H1 (cell line): ENCODE measurements around the gene ZSCAN18. TPM values are rescaled to one million over a fixed set of nuclear protein-coding genes. Genes with fewer than 3 reads are reported as not detected.

Experiments used
- CTCF ChIA-PET: fragments of 300-600 bp; sonication (Branson Sonifier 250); formaldehyde crosslinking; loops from one replicate; lab custom pipeline; 2021; ENCODE audit not compliant: partially characterized antibody; lab: Charles Lee
- POLR2A ChIA-PET: fragments of 300-600 bp; sonication (Branson Sonifier 250); formaldehyde crosslinking; loops from one replicate; lab custom pipeline; 2021; ENCODE audit warnings: inconsistent platforms; ENCODE audit not compliant: partially characterized antibody; lab: Charles Lee
- DNase-seq, 2 experiments: peaks; one replicate each; pipeline versions ENCODE4 v3.0.0 to v3.0.0-alpha.2; 2010 to 2022; ENCODE audit warnings: low spot score in 2 of 2, low read depth in 1 of 2, mixed read lengths in 1 of 2
- FAIRE-seq: peaks from 2 replicates; lab custom pipeline; 2011; peaks lifted over from hg19 to GRCh38; lab: Jason Lieb, UNC
- H2AFZ ChIP-seq: 2 replicates; pipeline ENCODE4 v1.8.1; 2012; ENCODE audit warnings: low read length, inconsistent platforms
- H2AK5ac ChIP-seq: 2 replicates; pipeline ENCODE4 v1.6.1; 2013; ENCODE audit warnings: low read depth, low read length
- H2BK120ac ChIP-seq: replicated peaks from 2 replicates; pipeline ENCODE3; 2013; ENCODE audit warnings: low read depth, low read length, inconsistent platforms
- H2BK12ac ChIP-seq: 2 replicates; pipeline ENCODE4 v1.6.1; 2013; ENCODE audit warnings: low read depth, low read length
- H2BK15ac ChIP-seq: 2 replicates; pipeline ENCODE4 v1.6.1; 2013; ENCODE audit warnings: low read length
- H2BK20ac ChIP-seq: 2 replicates; pipeline ENCODE4 v1.6.1; 2013; ENCODE audit warnings: low read length
- H2BK5ac ChIP-seq: 2 replicates; pipeline ENCODE4 v1.6.1; 2013; ENCODE audit warnings: low read depth, low read length
- H3K14ac ChIP-seq: 2 replicates; pipeline ENCODE4 v1.6.1; 2013; ENCODE audit warnings: inconsistent platforms; ENCODE audit not compliant: insufficient read length
- H3K18ac ChIP-seq: 2 replicates; pipeline ENCODE4 v1.6.1; 2013; ENCODE audit warnings: low read length; ENCODE audit errors: extremely low read depth
- H3K23ac ChIP-seq: 2 replicates; pipeline ENCODE4 v1.6.1; 2013; ENCODE audit warnings: inconsistent platforms; ENCODE audit not compliant: insufficient read length
- H3K23me2 ChIP-seq: 2 replicates; pipeline ENCODE4 v1.6.1; 2013; ENCODE audit warnings: low read depth, low read length
- H3K27ac ChIP-seq: 2 replicates; pipeline ENCODE4 v1.6.1; 2011; ENCODE audit warnings: low read depth, low read length, inconsistent platforms
- H3K27me3 ChIP-seq, 4 experiments: replicated peaks in 1 of 4; 1 replicate in 1 of 4; 2 replicates in 3 of 4; pipeline versions ENCODE4 v1.6.1 to v1.8.1; 2011 to 2013; ENCODE audit warnings: low read length in 3 of 4, mild to moderate bottlenecking in 3 of 4, inconsistent platforms in 2 of 4, mixed read lengths in 2 of 4, moderate library complexity in 1 of 4; ENCODE audit not compliant: control insufficient read depth in 3 of 4, insufficient read depth in 3 of 4; ENCODE audit errors: extremely low read depth in 1 of 4
- H3K36me3 ChIP-seq, 4 experiments: 2 replicates each; pipeline versions ENCODE4 v1.6.1 to v1.8.1; 2011 to 2013; ENCODE audit warnings: mild to moderate bottlenecking in 4 of 4, low read length in 3 of 4, moderate library complexity in 2 of 4, control low read depth in 1 of 4, inconsistent platforms in 1 of 4; ENCODE audit not compliant: insufficient read depth in 4 of 4, control insufficient read depth in 2 of 4
- H3K4ac ChIP-seq: replicated peaks from 2 replicates; pipeline ENCODE3; 2013; ENCODE audit warnings: low read length, low read depth, mixed read lengths, inconsistent platforms; ENCODE audit not compliant: insufficient read length
- H3K4me1 ChIP-seq, 4 experiments: replicated peaks in 1 of 4; 1 replicate in 1 of 4; 2 replicates in 3 of 4; pipeline versions ENCODE4 v1.6.1 to v1.8.1; 2011 to 2013; ENCODE audit warnings: low read length in 3 of 4, inconsistent platforms in 2 of 4, mixed read lengths in 1 of 4; ENCODE audit not compliant: insufficient read depth in 4 of 4, control insufficient read depth in 3 of 4
- H3K4me2 ChIP-seq, 2 experiments: 2 replicates each; pipeline versions ENCODE4 v1.6.1 to v1.8.1; 2011 to 2013; ENCODE audit warnings: low read depth in 2 of 2, low read length in 2 of 2, control low read depth in 1 of 2, inconsistent platforms in 1 of 2, mild to moderate bottlenecking in 1 of 2; ENCODE audit not compliant: insufficient read depth in 1 of 2
- H3K4me3 ChIP-seq, 4 experiments: fragments of 200-600, 300-600 bp in 1 of 4; sonication (generic), shearing (Covaris generic), sonication (Bioruptor Twin) in 1 of 4; 2 replicates each; pipeline versions ENCODE4 v1.5.1 to v1.8.1; 2011 to 2016; ENCODE audit warnings: low read length in 4 of 4, low read depth in 3 of 4, control low read depth in 2 of 4, inconsistent platforms in 2 of 4, mild to moderate bottlenecking in 2 of 4, mixed read lengths in 1 of 4, moderate library complexity in 1 of 4; ENCODE audit not compliant: insufficient read depth in 2 of 4; ENCODE audit errors: extremely low read depth in 1 of 4
- H3K56ac ChIP-seq: replicated peaks from 2 replicates; pipeline ENCODE3; 2013; ENCODE audit warnings: low read depth, mild to moderate bottlenecking, mixed read lengths, low read length, inconsistent platforms; ENCODE audit not compliant: insufficient read length
- H3K79me1 ChIP-seq: 2 replicates; pipeline ENCODE4 v1.6.1; 2013; ENCODE audit warnings: low read depth, low read length, control low read depth
- H3K79me2 ChIP-seq, 2 experiments: 2 replicates each; pipeline versions ENCODE4 v1.6.1 to v1.8.1; 2012 to 2013; ENCODE audit warnings: low read length in 2 of 2, mild to moderate bottlenecking in 2 of 2, inconsistent platforms in 1 of 2; ENCODE audit not compliant: insufficient read depth in 2 of 2, control insufficient read depth in 1 of 2
- H3K9ac ChIP-seq, 4 experiments: replicated peaks in 1 of 4; 1 replicate in 1 of 4; 2 replicates in 3 of 4; pipeline versions ENCODE4 v1.6.1 to v1.8.1; 2011 to 2013; ENCODE audit warnings: low read depth in 3 of 4, low read length in 3 of 4, control low read depth in 2 of 4, mild to moderate bottlenecking in 2 of 4, moderate library complexity in 2 of 4, inconsistent platforms in 1 of 4; ENCODE audit errors: extremely low read depth in 1 of 4
- H3K9me3 ChIP-seq, 2 experiments: 2 replicates each; pipeline versions ENCODE4 v1.6.1 to v1.8.1; 2012 to 2013; ENCODE audit warnings: mild to moderate bottlenecking in 2 of 2, moderate library complexity in 2 of 2, control low read depth in 1 of 2, inconsistent platforms in 1 of 2, low read depth in 1 of 2, low read length in 1 of 2, mixed read lengths in 1 of 2; ENCODE audit not compliant: insufficient read depth in 2 of 2
- H4K20me1 ChIP-seq, 2 experiments: replicated peaks in 1 of 2; 2 replicates each; pipeline versions ENCODE3 to v1.8.1; 2011 to 2013; ENCODE audit warnings: inconsistent platforms in 2 of 2, low read length in 2 of 2, mild to moderate bottlenecking in 1 of 2; ENCODE audit not compliant: insufficient read depth in 2 of 2, control insufficient read depth in 1 of 2
- H4K5ac ChIP-seq: 2 replicates; pipeline ENCODE4 v1.6.1; 2013; ENCODE audit warnings: low read length, low read depth, mixed read lengths, inconsistent platforms; ENCODE audit not compliant: insufficient read length
- H4K8ac ChIP-seq: 2 replicates; pipeline ENCODE4 v1.8.0; 2013; ENCODE audit warnings: mild to moderate bottlenecking, moderate library complexity, low read length, inconsistent platforms; ENCODE audit not compliant: insufficient read depth; ENCODE audit errors: extremely low read depth
- H4K91ac ChIP-seq: replicated peaks from 2 replicates; pipeline ENCODE3; 2013; ENCODE audit warnings: low read length, mixed read lengths, inconsistent platforms; ENCODE audit not compliant: insufficient read length
- CEBPB ChIP-seq: IDR thresholded peaks from 2 replicates; pipeline ENCODE4 v1.6.1; 2012; ENCODE audit warnings: low read depth, low read length
- CREB1 ChIP-seq: IDR thresholded peaks from 2 replicates; pipeline ENCODE4 v1.6.1; 2012; ENCODE audit warnings: inconsistent platforms
- CTCF ChIP-seq, 3 experiments: IDR thresholded peaks; 1 replicate in 2 of 3; 2 replicates in 1 of 3; pipeline versions ENCODE4 v1.5.1 to v1.6.1; 2011; ENCODE audit warnings: low read length in 3 of 3, mild to moderate bottlenecking in 3 of 3, inconsistent platforms in 2 of 3, low read depth in 1 of 3, moderate library complexity in 1 of 3; ENCODE audit not compliant: insufficient read depth in 1 of 3; ENCODE audit errors: control extremely low read depth in 1 of 3
- GTF2F1 ChIP-seq: IDR thresholded peaks from 2 replicates; pipeline ENCODE4 v1.6.1; 2012; ENCODE audit warnings: low read depth, low read length, improper control_type of control experiment, borderline replicate concordance
- HDAC2 ChIP-seq, 2 experiments: fragments of 300-600 bp in 1 of 2; sonication (generic) in 1 of 2; IDR thresholded peaks; 2 replicates each; pipeline ENCODE4 v1.6.1; 2011 to 2012; ENCODE audit warnings: low read depth in 2 of 2, low read length in 2 of 2, mild to moderate bottlenecking in 2 of 2, moderate library complexity in 2 of 2, borderline replicate concordance in 1 of 2, inconsistent platforms in 1 of 2
- MAX ChIP-seq: IDR thresholded peaks from 2 replicates; pipeline ENCODE4 v1.6.1; 2012; ENCODE audit warnings: inconsistent platforms
- SAP30 ChIP-seq: fragments of 300-600 bp; sonication (generic); IDR thresholded peaks from 2 replicates; pipeline ENCODE4 v1.7.1; 2012; ENCODE audit warnings: low read length, moderate library complexity, mild to moderate bottlenecking, inconsistent platforms; ENCODE audit not compliant: insufficient read depth, insufficient replicate concordance
- SP4 ChIP-seq: IDR thresholded peaks from 2 replicates; pipeline ENCODE4 v1.6.1; 2012; ENCODE audit warnings: low read length, inconsistent platforms
- SRF ChIP-seq: IDR thresholded peaks from 2 replicates; pipeline ENCODE4 v1.6.1; 2011; ENCODE audit warnings: mild to moderate bottlenecking, low read depth, low read length, moderate library complexity
- TAF7 ChIP-seq: optimal IDR thresholded peaks from 2 replicates; pipeline ENCODE3; 2011; ENCODE audit warnings: low read depth, mild to moderate bottlenecking, inconsistent platforms, low read length, moderate library complexity, borderline replicate concordance
- TCF12 ChIP-seq: IDR thresholded peaks from 2 replicates; pipeline ENCODE4 v1.6.1; 2011; ENCODE audit warnings: low read depth, mild to moderate bottlenecking, low read length
- ZNF274 ChIP-seq: IDR thresholded peaks from 2 replicates; pipeline ENCODE4 v1.7.0; 2012; ENCODE audit warnings: low read length, borderline replicate concordance; ENCODE audit errors: extremely low read depth
- WGBS, 2 experiments: shearing (Covaris generic) in 1 of 2; methylation state at CpG; one replicate each; pipeline versions ENCODE4 v1.1.6 to v1.1.7; 2013 to 2015; ENCODE audit warnings: low lambda C conversion rate in 2 of 2, mixed read lengths in 2 of 2, inconsistent platforms in 1 of 2, low coverage in 1 of 2, missing lambda C conversion rate in 1 of 2; ENCODE audit not compliant: insufficient replicate concordance in 2 of 2, insufficient coverage in 1 of 2, insufficient read length in 1 of 2; ENCODE audit errors: extremely low coverage in 1 of 2, missing lambda C conversion rate in 1 of 2; 5-methylcytosine and 5-hydroxymethylcytosine counted together
- polyA plus RNA-seq, 7 experiments: library from polyadenylated mRNA; depleted of rRNA in 3 of 7; stranded (reverse) in 5 of 7; unstranded in 2 of 7; fragments of >200 nt in 5 of 7; fragments of 200-250 nt in 2 of 7; gene quantifications; 1 replicate in 5 of 7; 2 replicates in 1 of 7; 4 replicates in 1 of 7; pipeline versions ENCODE4 v1.2.1 to v1.2.3, GENCODE V29; 2011 to 2013; ENCODE audit warnings: missing spikeins in 2 of 7, mixed read lengths in 2 of 7
- total RNA-seq: library from RNA; stranded (reverse); fragmentation: NEBNext Ultra II Directional; extraction: Animal tissue kit (Norgen Biotek cat#: 25700); gene quantifications from 2 replicates; pipeline ENCODE4 v1.2.1, GENCODE V29; 2021

Gene ZSCAN18
- total and polyA plus RNA-seq, 2 of the 8 experiments (the other 6 are each of a cell fraction or from before 2014, with no cell fraction given), result 37.0 to 41.4 TPM

GRCh38 chr19:58123354-58123753 lies 25.3 kb upstream of the ZSCAN18 start:
- H3K79me1 ChIP-seq, result no peaks in the 10 kb centered on the region
- no peak overlapping the region for H3K14ac ChIP-seq
- H3K36me3 ChIP-seq, result peaks cover 4 to 22% (median 10%) of the 10 kb centered on the region in 4 experiments; a peak in 6 of 8 replicates
- no peak overlapping the region for H2AK5ac ChIP-seq
- H4K8ac ChIP-seq, result no peak overlapping the region
- H3K27me3 ChIP-seq, result no peaks in the 10 kb centered on the region
- H3K4me2 ChIP-seq, result no peak overlapping the region
- ChIA-PET POLR2A (no interaction called here), CTCF (interaction anchor here (1.1 to 1.2 kb wide), 2 partner anchors 66 to 68 kb away, joined by 3 read pairs; no protein-coding TSS in a partner anchor)
- H3K79me2 ChIP-seq, result no peaks in the 10 kb centered on the region
- no peak overlapping the region for H3K23ac ChIP-seq
- no peak overlapping the region for H3K4me3 ChIP-seq
- H2BK15ac ChIP-seq, result no peak overlapping the region
- H3K4me1 ChIP-seq, result no peaks in the 10 kb centered on the region
- no peak overlapping the region for H3K4ac ChIP-seq
- no peak overlapping the region for H3K56ac ChIP-seq
- H3K9me3 ChIP-seq, result peaks cover 90 to 91% of the 10 kb centered on the region in 2 experiments
- no peak overlapping the region for H3K18ac ChIP-seq
- no peak overlapping the region for H2BK120ac ChIP-seq
- no peaks in the 10 kb centered on the region for H4K20me1 ChIP-seq
- TF ChIP-seq TAF7, result no peak
- no peak for TF ChIP-seq SRF
- no peak for TF ChIP-seq CREB1
- TF ChIP-seq MAX, result no peak
- TF ChIP-seq CTCF (IDR thresholded peaks at IDR 0.05; ENCODE audit: control extremely low read depth in 1 of 3, insufficient read depth in 1 of 3, low read depth in 1 of 3, low read length in 3 of 3), result no peak
- no peak for TF ChIP-seq GTF2F1
- no peak for TF ChIP-seq HDAC2 (IDR thresholded peaks at IDR 0.05; ENCODE audit: borderline replicate concordance in 1 of 2, low read depth in 2 of 2, low read length in 2 of 2)
- TF ChIP-seq TCF12, result no peak
- TF ChIP-seq SP4, result no peak
- no peak for TF ChIP-seq CEBPB
- TF ChIP-seq SAP30, result no peak
- TF ChIP-seq ZNF274, result no peak
- no peak overlapping the region for H3K9ac ChIP-seq
- H4K91ac ChIP-seq, result no peak overlapping the region
- DNase-seq (no peak), FAIRE-seq (no peak)
- 51% methylated on average over 5 of the region's 5 CpGs; no CpG with 5 or more reads in 1 of the 2 experiments for WGBS, 2 experiments
- no peak overlapping the region for H2AFZ ChIP-seq
- no peak overlapping the region for H2BK12ac ChIP-seq
- no peaks in the 10 kb centered on the region for H3K23me2 ChIP-seq
- no peak overlapping the region for H2BK20ac ChIP-seq
- H2BK5ac ChIP-seq, result no peak overlapping the region
- H4K5ac ChIP-seq, result no peak overlapping the region
- H3K27ac ChIP-seq, result no peak overlapping the region
